Fibroblast of lung (primary cell): ENCODE data around the gene TMSB4X. TPM values are rescaled to one million over a fixed set of nuclear protein-coding genes. Genes with fewer than 3 reads are reported as not detected.
"Not testable (repeated sequence)": the region's sequence is repeated elsewhere in the genome, so short reads cannot be mapped to it uniquely, and the experiment has no call there.

Experiments used
- DNase-seq, 2 donors: peaks; one replicate each; pipeline versions ENCODE4 v3.0.0 to v3.0.0-alpha.2; 2010; ENCODE audit warnings: low read depth in 2 of 2
- H2AFZ ChIP-seq: 2 replicates; pipeline ENCODE4 v1.5.1; 2012; ENCODE audit warnings: low read length, control low read depth, inconsistent platforms
- H3K27ac ChIP-seq: 2 replicates; pipeline ENCODE4 v1.5.1; 2011; ENCODE audit warnings: low read length, control low read depth; ENCODE audit not compliant: insufficient read depth
- H3K27me3 ChIP-seq: 2 replicates; pipeline ENCODE4 v1.5.1; 2011; ENCODE audit warnings: mild to moderate bottlenecking, low read length; ENCODE audit not compliant: control insufficient read depth, insufficient read depth
- H3K36me3 ChIP-seq: 2 replicates; pipeline ENCODE4 v1.5.1; 2011; ENCODE audit warnings: low read length; ENCODE audit not compliant: control insufficient read depth, insufficient read depth
- H3K4me1 ChIP-seq: 2 replicates; pipeline ENCODE4 v1.5.1; 2011; ENCODE audit warnings: low read length; ENCODE audit not compliant: control insufficient read depth, insufficient read depth; ENCODE audit errors: extremely low read depth
- H3K4me2 ChIP-seq: 2 replicates; pipeline ENCODE4 v1.5.1; 2011; ENCODE audit warnings: low read length, control low read depth; ENCODE audit not compliant: insufficient read depth; ENCODE audit errors: extremely low read depth
- H3K4me3 ChIP-seq, 4 experiments: fragments of 200-600 bp in 1 of 4; sonication (generic) in 1 of 4; replicated peaks in 1 of 4; 2 replicates each; pipeline ENCODE4 v1.5.1; 2011 to 2016; ENCODE audit warnings: low read length in 4 of 4, low read depth in 3 of 4, mild to moderate bottlenecking in 3 of 4, control low read depth in 2 of 4, inconsistent platforms in 1 of 4, mixed read lengths in 1 of 4; ENCODE audit not compliant: insufficient read depth in 1 of 4; ENCODE audit errors: control extremely low read depth in 1 of 4
- H3K79me2 ChIP-seq: 2 replicates; pipeline ENCODE4 v1.5.1; 2012; ENCODE audit warnings: mild to moderate bottlenecking, low read length, inconsistent platforms; ENCODE audit not compliant: control insufficient read depth, insufficient read depth
- H3K9ac ChIP-seq: 2 replicates; pipeline ENCODE4 v1.5.1; 2011; ENCODE audit warnings: mild to moderate bottlenecking, low read length, control low read depth; ENCODE audit not compliant: insufficient read depth
- H3K9me3 ChIP-seq: 2 replicates; pipeline ENCODE4 v1.5.1; 2012; ENCODE audit warnings: low read depth, low read length; ENCODE audit not compliant: control insufficient read depth, insufficient read depth
- H4K20me1 ChIP-seq: 2 replicates; pipeline ENCODE4 v1.5.1; 2011; ENCODE audit warnings: low read length; ENCODE audit not compliant: control insufficient read depth, insufficient read depth; ENCODE audit errors: extremely low read depth
- EZH2 ChIP-seq: IDR thresholded peaks from 2 replicates; pipeline ENCODE4 v1.5.1; 2012; ENCODE audit warnings: low read length, control low read depth, mild to moderate bottlenecking; ENCODE audit errors: missing control alignments
- polyA plus RNA-seq, 2 donors: library from polyadenylated mRNA; depleted of rRNA in 1 of 2; stranded (reverse) in 1 of 2; unstranded in 1 of 2; fragments of >200 nt; gene quantifications; 2 replicates each; pipeline ENCODE4 v1.2.1, GENCODE V29; 2011 to 2012; ENCODE audit warnings: missing spikeins in 1 of 2
- total RNA-seq: library from RNA; depleted of rRNA; stranded (reverse); fragments of >200 nt; gene quantifications from 2 replicates; pipeline ENCODE4 v1.2.1, GENCODE V29; 2014
- TF ChIP-seq, protein P1 (sequence below), 2 donors: IDR thresholded peaks in 1 of 2; conservative IDR thresholded peaks in 1 of 2; 1 replicate in 1 of 2; 2 replicates in 1 of 2; pipeline ENCODE4 v1.5.1; 2011 to 2012; ENCODE audit warnings: low read length in 2 of 2, control low read depth in 1 of 2, inconsistent platforms in 1 of 2, low read depth in 1 of 2, mild to moderate bottlenecking in 1 of 2

TMSB4X gene
- total and polyA plus RNA-seq, 2 donors (not counting 1 experiment from before 2014, with no cell fraction given), result 14,631 to 17,013 TPM

DNA sequence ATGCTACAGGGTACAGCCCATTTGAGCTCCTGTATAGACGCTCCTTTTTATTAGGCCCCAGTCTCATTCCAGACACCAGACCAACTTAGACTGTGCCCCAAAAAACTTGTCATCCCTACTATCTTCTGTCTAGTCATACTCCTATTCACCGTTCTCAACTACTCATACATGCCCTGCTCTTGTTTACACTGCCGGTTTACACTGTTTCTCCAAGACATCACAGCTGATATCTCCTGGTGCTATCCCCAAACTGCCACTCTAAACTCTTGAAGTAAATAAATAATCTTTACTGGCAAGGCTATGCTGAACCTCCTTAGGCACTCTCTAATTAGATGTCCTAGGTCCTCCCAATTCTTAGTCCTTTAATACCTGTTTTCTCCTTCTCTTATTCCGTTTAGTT is 30.5 kb upstream of the TMSB4X start:
- H3K9me3 ChIP-seq, H3K9ac ChIP-seq, H3K4me1 ChIP-seq, H3K36me3 ChIP-seq, H3K27me3 ChIP-seq, H2AFZ ChIP-seq, H3K27ac ChIP-seq, H3K79me2 ChIP-seq, H3K4me2 ChIP-seq, H4K20me1 ChIP-seq, DNase-seq, H3K4me3 ChIP-seq: not testable (repeated sequence)

GRCh38 chrX:12945494-12945893 is 29.4 kb upstream of the TMSB4X start:
- no peaks in the 10 kb centered on the region for H4K20me1 ChIP-seq
- peaks cover 6% of the 10 kb centered on the region for H3K4me1 ChIP-seq
- no peak overlapping the region for H3K4me2 ChIP-seq
- H3K4me3 ChIP-seq, result no peak overlapping the region
- H3K9ac ChIP-seq, result no peak overlapping the region
- no peak overlapping the region for H2AFZ ChIP-seq
- no peaks in the 10 kb centered on the region for H3K27me3 ChIP-seq
- no peaks in the 10 kb centered on the region for H3K79me2 ChIP-seq
- DNase-seq, result no peak
- H3K9me3 ChIP-seq, result no peaks in the 10 kb centered on the region
- H3K27ac ChIP-seq, result no peak overlapping the region
- H3K36me3 ChIP-seq, result no peaks in the 10 kb centered on the region
- TF ChIP-seq EZH2, result no peak
- TF ChIP-seq, protein P1, sequence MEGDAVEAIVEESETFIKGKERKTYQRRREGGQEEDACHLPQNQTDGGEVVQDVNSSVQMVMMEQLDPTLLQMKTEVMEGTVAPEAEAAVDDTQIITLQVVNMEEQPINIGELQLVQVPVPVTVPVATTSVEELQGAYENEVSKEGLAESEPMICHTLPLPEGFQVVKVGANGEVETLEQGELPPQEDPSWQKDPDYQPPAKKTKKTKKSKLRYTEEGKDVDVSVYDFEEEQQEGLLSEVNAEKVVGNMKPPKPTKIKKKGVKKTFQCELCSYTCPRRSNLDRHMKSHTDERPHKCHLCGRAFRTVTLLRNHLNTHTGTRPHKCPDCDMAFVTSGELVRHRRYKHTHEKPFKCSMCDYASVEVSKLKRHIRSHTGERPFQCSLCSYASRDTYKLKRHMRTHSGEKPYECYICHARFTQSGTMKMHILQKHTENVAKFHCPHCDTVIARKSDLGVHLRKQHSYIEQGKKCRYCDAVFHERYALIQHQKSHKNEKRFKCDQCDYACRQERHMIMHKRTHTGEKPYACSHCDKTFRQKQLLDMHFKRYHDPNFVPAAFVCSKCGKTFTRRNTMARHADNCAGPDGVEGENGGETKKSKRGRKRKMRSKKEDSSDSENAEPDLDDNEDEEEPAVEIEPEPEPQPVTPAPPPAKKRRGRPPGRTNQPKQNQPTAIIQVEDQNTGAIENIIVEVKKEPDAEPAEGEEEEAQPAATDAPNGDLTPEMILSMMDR (conservative IDR thresholded peaks at IDR 0.05 in 1 of 2, IDR thresholded peaks at IDR 0.05 in 1 of 2; ENCODE audit: low read depth in 1 of 2, low read length in 2 of 2), result no peak

DNA sequence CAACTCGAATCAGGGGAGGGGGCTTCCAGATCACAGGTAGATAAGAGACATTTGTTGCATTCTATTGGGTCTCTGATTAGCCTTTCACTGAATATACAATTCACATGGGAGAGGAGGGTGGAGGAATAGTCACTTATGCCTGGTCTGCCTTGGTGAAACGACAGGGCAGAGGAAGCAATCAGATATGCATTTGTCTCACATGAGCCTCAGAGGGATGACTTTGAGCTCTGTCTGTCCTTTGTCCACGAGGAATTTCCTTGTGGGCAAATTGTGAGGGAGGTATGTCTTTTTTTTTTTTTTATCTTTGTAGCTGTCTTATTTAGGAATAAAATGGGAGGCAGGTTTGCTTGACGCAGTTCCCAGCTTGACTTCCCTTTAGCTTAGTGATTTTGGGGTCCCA is 28.5 kb upstream of the TMSB4X start:
- Histone ChIP-seq H3K27ac (no peak overlapping the region), H2AFZ (no peak overlapping the region), H3K27me3 (no peaks in the 10 kb centered on the region)

More for the DNA sequence above, 28.5 kb upstream of the TMSB4X start:
- no peak for TF ChIP-seq EZH2
- TF ChIP-seq, protein P1 (conservative IDR thresholded peaks at IDR 0.05 in 1 of 2, IDR thresholded peaks at IDR 0.05 in 1 of 2; ENCODE audit: low read depth in 1 of 2, low read length in 2 of 2), result no peak
- Histone ChIP-seq H3K4me1 (peaks cover 6% of the 10 kb centered on the region), H3K79me2 (no peaks in the 10 kb centered on the region), H4K20me1 (no peaks in the 10 kb centered on the region), H3K9me3 (no peaks in the 10 kb centered on the region), H3K4me3 (no peak overlapping the region), H3K36me3 (no peaks in the 10 kb centered on the region), H3K4me2 (no peak overlapping the region), H3K9ac (no peak overlapping the region)
- DNase-seq, result no peak
